NCI-H187 (cell line): ENCODE results near the gene INF2.

Source experiments
- DNase-seq, 2 experiments: peaks; one replicate each; lab custom pipeline; 2025; lab: John Stamatoyannopoulos, UW

The INF2 gene

DNA sequence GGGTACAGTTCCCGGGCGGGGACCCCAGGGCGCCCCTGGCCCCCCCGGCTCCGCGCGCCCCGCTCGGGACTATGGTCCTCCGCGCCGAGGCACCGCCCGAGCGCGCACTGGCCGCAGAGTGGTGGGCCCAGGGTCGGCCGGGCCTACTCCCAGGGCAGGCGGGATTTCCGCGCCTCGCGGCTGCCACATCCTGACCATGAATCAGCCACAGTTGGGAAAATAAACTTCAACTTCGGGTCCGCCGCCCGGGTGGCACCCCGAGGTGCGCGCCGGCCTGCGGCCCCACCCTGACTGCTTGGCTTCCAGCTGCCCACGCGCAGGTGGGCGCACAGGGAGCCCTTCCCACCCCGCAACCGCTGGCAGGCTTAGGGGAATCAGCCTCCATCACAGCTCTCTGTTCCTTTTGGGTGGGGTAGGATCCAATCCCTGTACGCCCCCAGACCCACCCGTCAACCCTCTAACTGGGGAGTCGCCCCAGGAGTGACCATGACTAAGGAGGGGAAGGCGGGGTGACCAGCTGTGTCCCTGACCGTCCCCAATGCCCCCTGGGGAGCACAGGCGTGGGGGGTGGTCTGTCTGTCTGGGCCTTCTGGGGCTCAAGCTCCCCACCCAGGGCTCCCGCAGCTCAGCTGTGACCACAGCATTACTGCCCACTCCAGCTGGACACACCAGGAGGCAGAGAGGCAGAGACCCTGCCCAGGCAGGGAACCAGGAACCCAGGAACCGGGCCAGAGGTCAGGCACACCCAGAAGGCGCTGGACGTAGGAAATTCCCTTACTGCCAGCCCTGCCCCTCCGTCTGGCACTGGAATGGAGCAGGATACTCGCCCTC lies 678 bp downstream of the INF2 start:
- DNase-seq: no peak

GRCh38 chr14:104690861-104691455 lies 1.5 kb downstream of the INF2 start:
- DNase-seq: no peak

DNA sequence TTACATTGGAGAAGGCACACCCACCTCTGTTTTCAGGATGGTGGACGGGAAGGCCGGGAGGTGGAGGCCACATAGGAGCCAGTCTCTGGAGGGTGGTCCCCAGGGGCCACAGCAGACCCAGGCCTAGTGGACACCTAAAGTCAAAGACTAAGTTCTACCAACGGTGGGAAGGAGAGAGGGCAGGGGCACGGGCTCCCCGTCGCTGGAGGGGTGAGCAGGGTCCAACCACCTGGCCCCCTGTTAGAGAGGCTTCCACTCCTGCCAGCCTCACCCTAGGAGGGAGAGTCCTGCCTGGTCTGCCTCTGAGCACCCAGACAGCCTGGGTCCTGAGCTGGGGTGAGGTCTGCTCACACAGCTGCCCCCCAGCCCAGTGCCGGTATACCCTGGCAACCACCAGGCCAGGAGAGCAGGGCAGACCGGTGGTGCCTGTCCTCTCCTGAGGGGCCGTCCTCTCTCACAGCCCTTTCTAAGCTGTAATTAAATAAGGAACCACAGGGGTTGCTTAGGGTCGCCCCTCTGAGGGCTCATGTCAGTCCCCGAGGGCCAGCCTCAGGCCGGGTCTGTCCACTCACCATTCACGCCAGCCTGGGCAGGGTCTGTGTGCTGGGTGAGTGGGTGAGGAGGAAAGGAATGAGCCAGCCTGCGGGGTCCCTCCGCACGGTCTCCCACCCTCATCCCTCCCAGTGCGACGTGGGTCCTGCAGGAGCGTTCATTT lies 2.3 kb downstream of the INF2 start:
- DNase-seq: no peak

DNA sequence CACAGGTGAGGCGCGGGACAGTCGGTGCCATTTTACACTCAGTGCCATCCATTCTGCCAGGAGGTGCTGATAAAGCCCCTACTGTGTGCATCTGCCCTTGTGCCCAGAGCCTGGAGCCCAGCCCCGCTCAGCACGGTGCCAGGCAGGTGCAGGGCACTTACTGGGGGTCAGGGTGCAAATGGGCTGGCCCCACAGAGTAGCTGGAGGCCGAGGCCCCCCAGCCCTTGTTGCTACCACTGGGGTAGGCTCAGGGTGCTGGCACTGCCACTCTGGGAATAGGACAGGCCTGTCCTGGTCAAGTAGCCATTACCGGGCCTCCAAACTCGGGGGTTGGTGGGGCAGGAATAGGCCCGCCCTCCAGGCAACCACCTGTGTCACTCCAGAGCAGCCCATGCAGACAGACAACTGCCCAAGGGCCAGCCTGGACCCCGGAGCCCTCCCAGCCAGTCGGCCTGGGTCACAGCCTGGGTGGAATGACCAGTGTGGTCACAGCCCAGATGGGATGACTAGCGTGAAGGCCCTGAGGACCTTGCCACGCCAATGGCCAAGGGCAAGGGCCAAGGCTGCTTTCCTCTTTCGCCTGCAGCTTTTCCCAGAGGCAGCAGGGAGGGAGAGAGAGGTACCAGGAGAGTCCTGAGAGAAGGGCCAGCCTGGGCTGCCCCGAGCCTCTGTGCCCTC lies 3.0 kb downstream of the INF2 start:
- no peak for DNase-seq

- no peak for DNase-seq
Observed at GRCh38 chr14:104692939-104693315, 3.5 kb downstream of the INF2 start.

DNA sequence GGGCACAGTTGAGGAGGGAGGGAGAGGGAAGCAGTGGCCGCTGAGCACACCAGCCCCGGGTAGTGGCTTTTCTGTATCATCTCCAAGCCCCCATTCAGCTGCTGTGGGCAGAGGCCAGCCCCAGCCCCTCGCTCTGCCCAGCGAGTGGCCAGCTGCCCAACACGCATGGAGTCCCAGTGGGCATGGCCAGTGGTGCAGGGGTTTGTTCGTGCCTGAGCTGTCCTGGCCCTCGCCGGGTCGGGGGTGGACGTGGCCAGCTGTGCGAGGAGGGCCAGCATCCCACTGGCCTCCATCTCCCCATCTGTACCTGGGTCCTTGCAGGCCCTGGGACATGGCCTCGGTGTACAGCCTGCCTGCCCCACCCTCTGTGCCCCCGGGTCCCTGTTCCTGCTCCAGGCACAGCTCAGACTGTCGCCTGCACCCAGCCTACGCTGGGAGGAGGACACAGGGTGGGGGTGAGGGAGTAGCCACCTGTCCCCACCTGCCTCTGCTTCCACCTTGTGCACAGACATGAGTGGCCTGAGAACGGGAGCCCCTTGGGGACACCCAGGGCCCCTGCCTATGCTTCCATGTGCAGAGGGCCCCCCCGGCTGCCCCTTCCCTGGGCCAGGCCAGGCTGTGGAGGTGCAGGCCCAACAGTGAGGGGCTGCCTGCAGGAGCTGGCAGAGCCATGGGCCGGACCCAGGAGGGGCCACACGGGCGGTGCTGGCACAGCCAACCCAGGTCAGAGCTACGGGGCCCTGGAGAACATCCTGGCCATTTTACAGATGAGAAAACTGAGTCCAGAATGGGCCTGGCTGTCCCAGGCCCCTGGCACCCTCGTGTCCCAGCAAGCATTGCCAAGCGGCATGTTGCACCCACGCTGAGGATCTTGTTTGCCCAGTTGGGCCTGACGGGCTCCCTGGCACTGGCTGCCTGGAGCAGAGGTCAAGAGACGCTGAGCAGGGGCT lies 4.3 kb downstream of the INF2 start:
- no peak for DNase-seq

- no peak for DNase-seq
Observed at GRCh38 chr14:104694475-104694950, 5.1 kb downstream of the INF2 start.

- DNase-seq: no peak
Observed at GRCh38 chr14:104694991-104695659, 5.7 kb downstream of the INF2 start.

DNA sequence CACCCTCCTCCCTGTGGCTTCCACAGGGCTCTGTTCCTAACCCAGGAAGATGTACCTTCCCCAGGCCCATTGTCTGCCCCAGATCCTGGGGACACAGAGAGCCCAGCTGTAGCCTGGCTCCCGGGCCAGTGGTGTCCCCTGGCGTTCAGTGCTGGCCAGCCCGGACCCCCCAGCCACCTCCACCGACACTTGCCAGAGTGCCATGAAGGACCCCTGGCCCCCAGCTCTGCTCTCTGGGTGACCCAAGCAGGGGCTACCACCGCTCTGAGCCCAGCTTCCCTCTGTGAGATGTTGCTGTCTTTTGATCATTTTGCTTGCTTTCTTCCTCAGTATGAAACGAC lies 6.2 kb downstream of the INF2 start:
- no peak for DNase-seq

GRCh38 chr14:104696671-104697316 lies 7.4 kb downstream of the INF2 start:
- no peak for DNase-seq

- no peak for DNase-seq
Observed at GRCh38 chr14:104697317-104697703, 7.9 kb downstream of the INF2 start.

DNA sequence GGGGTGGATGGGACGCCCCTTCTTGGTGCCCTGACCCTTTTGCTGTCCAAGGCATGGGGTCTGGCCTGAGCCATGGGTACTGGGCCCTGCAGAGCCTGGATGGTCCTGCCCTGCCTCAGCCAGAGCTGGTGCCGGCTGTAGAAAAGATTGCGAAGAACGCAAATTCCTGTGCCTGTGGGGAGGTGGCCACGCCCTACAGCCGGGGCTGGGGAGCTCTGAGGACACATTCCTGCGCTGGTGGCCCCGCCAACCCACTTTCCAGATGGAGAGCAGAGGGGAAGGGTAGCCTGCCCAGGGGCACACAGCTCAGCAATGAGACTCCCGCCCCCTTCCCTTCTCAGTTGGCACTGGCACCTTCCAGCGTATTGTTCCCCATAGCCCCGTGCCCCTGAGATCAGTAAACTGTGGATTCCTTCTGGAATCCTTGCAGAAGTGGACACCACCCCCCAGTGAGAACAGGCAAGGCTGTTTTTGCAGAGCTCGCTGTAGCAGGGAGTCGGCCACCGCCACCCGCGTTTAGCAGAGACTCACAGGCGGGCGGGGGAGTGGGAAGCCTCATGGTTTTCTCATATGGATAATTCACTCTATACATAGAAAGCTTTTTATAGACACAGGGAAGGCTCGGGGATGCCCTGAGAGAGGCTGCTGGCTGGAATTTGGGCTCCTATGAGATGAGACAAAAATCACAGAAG lies 8.6 kb downstream of the INF2 start:
- no peak for DNase-seq

DNA sequence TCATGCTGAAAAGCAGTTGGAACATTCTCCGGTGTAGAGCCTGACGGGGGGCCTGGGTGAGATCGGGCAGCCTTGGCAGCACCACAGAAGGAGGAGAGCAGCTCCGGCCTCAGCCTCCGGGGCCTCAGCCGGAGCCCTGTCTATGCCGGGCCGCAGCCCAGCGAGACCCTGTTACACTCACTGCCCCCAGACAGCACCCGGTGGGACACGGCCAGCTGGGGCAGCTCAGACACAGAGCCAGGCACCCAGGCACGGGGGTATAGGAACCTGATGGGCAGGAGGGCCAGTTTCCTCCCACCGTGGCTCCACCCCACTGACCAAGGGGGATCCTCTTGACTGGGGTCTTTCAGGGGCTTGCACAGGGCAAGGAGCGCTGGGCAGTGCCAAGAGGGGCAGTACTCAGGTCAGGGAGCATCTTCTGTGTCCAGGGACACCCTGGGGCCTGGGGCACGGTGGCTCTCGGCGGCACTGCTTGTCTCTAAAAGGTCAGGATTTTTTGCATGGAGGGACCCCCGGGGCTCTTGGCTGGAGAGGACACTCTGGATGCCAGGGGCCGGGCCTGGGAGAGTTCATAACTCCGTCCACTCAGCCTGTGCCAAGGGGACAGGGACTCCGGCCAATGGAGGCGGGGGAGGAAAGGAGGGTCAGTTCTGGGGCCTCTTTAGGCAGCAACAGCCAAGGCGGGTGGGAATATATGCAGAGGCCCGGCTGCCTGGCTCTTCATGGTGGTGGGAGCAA lies 9.4 kb downstream of the INF2 start:
- no peak for DNase-seq

- no peak for DNase-seq
Observed at GRCh38 chr14:104699426-104699748, 10.0 kb downstream of the INF2 start.

GRCh38 chr14:104700225-104700651 lies 10.8 kb downstream of the INF2 start:
- no peak for DNase-seq

GRCh38 chr14:104700747-104701217 lies 11.4 kb downstream of the INF2 start:
- DNase-seq: no peak

DNA sequence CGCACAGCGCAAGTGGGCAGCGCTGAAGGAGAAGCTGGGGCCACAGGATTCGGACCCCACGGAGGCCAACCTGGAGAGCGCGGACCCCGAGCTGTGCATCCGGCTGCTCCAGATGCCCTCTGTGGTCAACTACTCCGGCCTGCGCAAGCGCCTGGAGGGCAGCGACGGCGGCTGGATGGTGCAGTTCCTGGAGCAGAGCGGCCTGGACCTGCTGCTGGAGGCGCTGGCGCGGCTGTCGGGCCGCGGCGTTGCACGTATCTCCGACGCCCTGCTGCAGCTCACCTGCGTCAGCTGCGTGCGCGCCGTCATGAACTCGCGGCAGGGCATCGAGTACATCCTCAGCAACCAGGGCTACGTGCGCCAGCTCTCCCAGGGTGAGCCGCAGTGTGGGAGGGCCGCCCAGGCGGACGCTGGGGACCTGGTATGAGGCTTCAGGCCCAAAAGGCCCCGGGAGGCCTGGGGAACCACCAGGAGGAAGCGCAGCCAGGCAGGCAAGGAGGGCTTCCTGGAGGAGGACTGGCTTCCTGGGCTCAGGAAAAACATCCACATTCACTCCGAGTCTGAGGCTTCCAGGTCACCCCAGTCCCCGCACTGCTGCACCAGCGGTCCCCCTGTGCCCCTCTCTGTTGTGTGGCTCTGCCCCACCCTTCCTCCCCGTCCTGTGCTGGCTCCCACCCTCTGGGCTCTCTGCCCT lies 12.1 kb downstream of the INF2 start:
- no peak for DNase-seq

DNA sequence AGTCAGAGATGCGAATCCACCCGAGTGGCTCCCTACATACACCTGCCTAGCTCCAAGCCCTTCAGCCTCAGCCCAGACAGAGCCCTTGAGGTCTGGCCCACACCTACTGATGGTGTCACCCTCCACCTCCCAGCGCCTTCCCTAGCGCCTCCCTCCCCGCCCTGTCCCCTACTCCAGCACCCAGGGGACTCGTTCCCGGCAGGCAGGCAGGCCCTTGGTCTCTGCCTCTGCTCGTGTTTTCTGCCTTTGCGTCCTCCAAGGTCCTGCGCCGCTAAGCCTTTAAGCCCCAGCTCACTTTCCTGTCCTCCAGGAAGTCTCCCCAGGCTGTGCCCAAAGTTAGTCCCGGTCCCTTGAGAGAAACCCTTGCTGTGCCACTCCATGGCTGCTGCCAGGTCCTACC lies 12.7 kb downstream of the INF2 start:
- no peak for DNase-seq
